Osteoblast (primary cell): ENCODE results near the gene POT1. TPM values are rescaled to one million over a fixed set of nuclear protein-coding genes. Genes with fewer than 3 reads are reported as not detected.

ENCODE experiments used
- DNase-seq: peaks from one replicate; pipeline ENCODE4 v3.0.0; 2011; ENCODE audit warnings: low spot score, mixed read lengths; ENCODE audit not compliant: insufficient read length; ENCODE audit errors: missing footprints
- H2AFZ ChIP-seq: 2 replicates; pipeline ENCODE4 v1.6.0; 2011; ENCODE audit warnings: mild to moderate bottlenecking, low read length
- H3K27ac ChIP-seq: 2 replicates; pipeline ENCODE4 v1.5.1; 2011; ENCODE audit warnings: mild to moderate bottlenecking, low read depth, low read length, moderate library complexity
- H3K27me3 ChIP-seq: 2 replicates; pipeline ENCODE4 v1.6.0; 2012; ENCODE audit warnings: mild to moderate bottlenecking, control low read depth, inconsistent platforms, low read length, moderate library complexity; ENCODE audit not compliant: insufficient read depth
- H3K36me3 ChIP-seq: 2 replicates; pipeline ENCODE4 v1.5.1; 2011; ENCODE audit warnings: mild to moderate bottlenecking, low read length, control low read depth, moderate library complexity; ENCODE audit not compliant: insufficient read depth
- H3K4me1 ChIP-seq: 2 replicates; pipeline ENCODE4 v1.5.1; 2011; ENCODE audit warnings: mild to moderate bottlenecking, low read length, control low read depth, moderate library complexity; ENCODE audit not compliant: insufficient read depth
- H3K4me2 ChIP-seq: 2 replicates; pipeline ENCODE4 v1.6.0; 2011; ENCODE audit warnings: mild to moderate bottlenecking, low read length; ENCODE audit not compliant: insufficient read depth
- H3K4me3 ChIP-seq: fragments of 200-600 bp; sonication (generic); 3 replicates; pipeline ENCODE4 v1.5.1; 2012; ENCODE audit warnings: mild to moderate bottlenecking, low read length, inconsistent platforms; ENCODE audit not compliant: insufficient read depth
- H3K79me2 ChIP-seq: 2 replicates; pipeline ENCODE4 v1.6.0; 2012; ENCODE audit warnings: mild to moderate bottlenecking, low read length, control low read depth, inconsistent platforms; ENCODE audit not compliant: insufficient read depth
- H3K9me3 ChIP-seq: 2 replicates; pipeline ENCODE4 v1.5.1; 2011; ENCODE audit warnings: low read depth, low read length, control low read depth
- H4K20me1 ChIP-seq: 2 replicates; pipeline ENCODE4 v1.6.0; 2012; ENCODE audit warnings: mild to moderate bottlenecking, low read length, control low read depth; ENCODE audit not compliant: insufficient read depth
- CTCF ChIP-seq: IDR thresholded peaks from 2 replicates; pipeline ENCODE4 v1.5.1; 2011; ENCODE audit warnings: mild to moderate bottlenecking, low read depth, low read length, moderate library complexity; ENCODE audit errors: extremely low read depth
- total RNA-seq: library from RNA; depleted of rRNA; stranded (reverse); fragments of >200 nt; gene quantifications from 2 replicates; pipeline ENCODE4 v1.2.3, GENCODE V29; 2012

The POT1 gene
- total RNA-seq, 1 donor, result 23.5 TPM

DNA sequence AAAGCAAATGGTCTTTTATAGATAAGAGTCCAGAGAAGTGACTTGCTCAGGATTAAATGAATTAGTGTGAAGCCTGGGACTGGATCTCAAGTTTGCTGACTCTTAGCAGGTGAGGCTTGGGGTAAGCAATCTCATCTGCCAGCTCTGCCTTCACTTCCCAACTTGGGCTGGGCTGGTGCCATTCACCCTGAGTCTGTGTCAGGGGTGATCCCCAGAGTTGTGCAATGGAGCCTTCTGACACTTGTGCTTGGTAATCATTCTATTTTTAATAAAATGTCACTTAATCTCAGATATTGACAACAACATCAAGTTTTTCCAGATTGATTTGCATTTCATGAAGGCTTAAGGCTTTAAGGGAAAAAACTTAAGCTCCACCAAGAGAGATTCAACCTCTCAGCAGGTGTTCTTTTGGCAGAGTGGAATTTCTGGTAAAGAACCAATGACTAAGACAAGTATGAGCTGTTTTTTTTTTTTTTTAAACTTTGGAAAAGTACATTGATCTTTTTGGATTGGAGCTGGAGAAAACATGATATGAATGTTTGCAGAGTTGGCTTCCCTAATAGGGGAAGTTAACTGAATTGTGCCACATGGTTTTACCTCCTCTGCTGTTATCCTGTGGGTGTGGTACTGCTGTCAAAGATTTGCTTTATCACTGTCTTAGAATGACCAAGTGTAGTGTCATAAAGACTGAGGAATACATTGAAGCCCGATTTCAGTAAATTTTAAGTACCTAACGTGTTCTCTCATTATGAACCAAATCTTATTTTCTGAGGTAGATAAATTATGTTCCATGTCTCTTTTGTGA is 115.4 kb downstream of the POT1 start:
- TF ChIP-seq CTCF, result no peak

GRCh38 chr7:124812764-124813163 is 116.9 kb downstream of the POT1 start:
- TF ChIP-seq CTCF, result no peak

More for the DNA sequence above, 115.4 kb downstream of the POT1 start:
- DNase-seq, result no peak
- Histone ChIP-seq H4K20me1 (no peaks in the 10 kb centered on the region), H3K4me1 (no peaks in the 10 kb centered on the region), H3K27me3 (peaks cover 3% of the 10 kb centered on the region), H2AFZ (no peak overlapping the region), H3K4me2 (no peak overlapping the region), H3K9me3 (no peaks in the 10 kb centered on the region), H3K36me3 (no peaks in the 10 kb centered on the region), H3K79me2 (no peaks in the 10 kb centered on the region), H3K27ac (no peak overlapping the region), H3K4me3 (no peak overlapping the region)

GRCh38 chr7:124811341-124811740 is 118.3 kb downstream of the POT1 start:
- H2AFZ ChIP-seq, result no peak overlapping the region

More at GRCh38 chr7:124812764-124813163, 116.9 kb downstream of the POT1 start:
- H3K27ac ChIP-seq, result no peak overlapping the region
- no peaks in the 10 kb centered on the region for H3K9me3 ChIP-seq
- H3K4me3 ChIP-seq, result no peak overlapping the region
- H3K4me2 ChIP-seq, result no peak overlapping the region
- H3K79me2 ChIP-seq, result no peaks in the 10 kb centered on the region
- no peak for DNase-seq
- no peaks in the 10 kb centered on the region for H3K4me1 ChIP-seq
- no peak overlapping the region for H2AFZ ChIP-seq
- H3K36me3 ChIP-seq, result no peaks in the 10 kb centered on the region
- peaks cover 3% of the 10 kb centered on the region for H3K27me3 ChIP-seq
- H4K20me1 ChIP-seq, result no peaks in the 10 kb centered on the region

More at GRCh38 chr7:124811341-124811740, 118.3 kb downstream of the POT1 start:
- Histone ChIP-seq H4K20me1 (no peaks in the 10 kb centered on the region), H3K27me3 (peaks cover 3% of the 10 kb centered on the region), H3K79me2 (no peaks in the 10 kb centered on the region), H3K4me2 (no peak overlapping the region), H3K27ac (no peak overlapping the region), H3K9me3 (no peaks in the 10 kb centered on the region), H3K36me3 (no peaks in the 10 kb centered on the region), H3K4me1 (no peaks in the 10 kb centered on the region), H3K4me3 (no peak overlapping the region)
- no peak for DNase-seq
- no peak for TF ChIP-seq CTCF
